Suprapubic skin (tissue), 4 donors: ENCODE data around the gene CBX4. TPM values are rescaled to one million over a fixed set of nuclear protein-coding genes. Genes with fewer than 3 reads are reported as not detected.

Experiments used
- DNase-seq, 2 donors: peaks; one replicate each; pipeline ENCODE4 v3.0.0-alpha.2; 2019; ENCODE audit warnings: low spot score in 2 of 2
- H3K27ac ChIP-seq: fragments of 200-600 bp; sonication (generic); one replicate; pipeline ENCODE4 v1.5.1; 2019
- H3K27me3 ChIP-seq: fragments of 200-600 bp; sonication (generic); one replicate; pipeline ENCODE4 v1.5.1; 2019
- H3K36me3 ChIP-seq: fragments of 200-600 bp; sonication (generic); one replicate; pipeline ENCODE4 v1.5.1; 2019
- H3K4me1 ChIP-seq: fragments of 200-600 bp; sonication (generic); one replicate; pipeline ENCODE4 v1.5.1; 2019
- H3K4me3 ChIP-seq: fragments of 200-600 bp; sonication (generic); one replicate; pipeline ENCODE4 v1.5.1; 2019; ENCODE audit warnings: mild to moderate bottlenecking
- H3K9me3 ChIP-seq: fragments of 200-600 bp; sonication (generic); one replicate; pipeline ENCODE4 v1.5.1; 2019
- EP300 ChIP-seq: sonication (generic); formaldehyde crosslinking; IDR thresholded peaks from one replicate; pipeline ENCODE4 v1.6.1; 2017; ENCODE audit warnings: antibody characterized with exemption
- POLR2A ChIP-seq, 2 donors: fragments of 450-650 bp; IDR thresholded peaks; one replicate each; pipeline ENCODE4 v1.6.1; 2017; ENCODE audit warnings: antibody characterized with exemption in 2 of 2, mild to moderate bottlenecking in 2 of 2, moderate library complexity in 2 of 2
- POLR2AphosphoS5 ChIP-seq, 3 donors: sonication (generic); formaldehyde crosslinking; IDR thresholded peaks; one replicate each; pipeline ENCODE4 v1.6.1; 2017; ENCODE audit warnings: antibody characterized with exemption in 3 of 3
- WGBS: methylation state at CpG from one replicate; pipeline ENCODE4 v1.1.5; 2018; 5-methylcytosine and 5-hydroxymethylcytosine counted together
- total RNA-seq, 4 donors: library from RNA; depleted of rRNA; stranded (reverse); fragments of >200 nt; gene quantifications; one replicate each; pipeline ENCODE4 v1.1.0, GENCODE V29; 2016
- TF ChIP-seq, protein P1 (sequence below), 2 donors: fragments of 200-600 bp in 1 of 2; fragments of 450-650 bp in 1 of 2; sonication (generic) in 1 of 2; IDR thresholded peaks; one replicate each; pipeline ENCODE4 v1.5.1; 2016 to 2019; ENCODE audit warnings: antibody characterized with exemption in 2 of 2, mild to moderate bottlenecking in 1 of 2, moderate library complexity in 1 of 2

Gene CBX4
- total RNA-seq, 4 donors from 2014 or later = 33.0 to 47.7 (median 38.0) TPM

DNA sequence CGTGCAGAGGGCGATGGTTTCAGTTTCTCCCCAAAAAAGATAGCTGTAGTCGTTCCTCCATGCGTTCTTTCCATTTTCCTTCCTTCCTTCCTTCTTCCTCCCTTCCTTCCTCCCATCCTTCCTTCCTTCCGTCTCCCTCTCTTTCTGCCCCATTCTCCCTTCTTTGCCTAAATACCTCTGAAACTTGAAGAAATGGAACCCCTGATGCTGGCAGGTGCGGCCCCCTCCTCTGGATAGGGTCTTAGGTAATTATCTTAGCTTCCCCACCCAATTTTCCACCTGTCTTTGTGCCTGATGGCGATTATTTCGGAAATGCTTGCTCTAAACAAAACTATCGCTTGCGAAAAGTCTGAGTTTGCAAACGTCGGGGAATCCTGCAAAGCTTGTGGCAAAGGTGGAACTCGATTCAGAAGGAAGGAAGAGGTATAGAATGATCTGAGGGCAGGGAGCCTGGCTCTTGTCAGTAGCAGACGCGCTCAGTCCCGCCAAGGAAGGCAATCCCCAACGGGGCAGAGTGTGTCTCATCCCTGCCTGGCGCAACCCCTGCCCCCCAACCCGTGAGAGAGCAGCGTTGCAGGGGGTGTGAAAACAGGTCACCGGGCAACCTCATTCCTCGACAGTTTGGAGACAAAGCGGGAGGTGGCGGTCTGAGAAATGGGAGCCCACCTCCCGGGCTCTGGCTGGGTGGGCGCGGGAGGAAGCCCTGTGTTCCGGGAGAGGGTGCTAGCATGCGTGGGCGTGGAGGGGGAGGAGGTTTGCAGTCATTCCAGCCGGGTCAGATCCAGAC is 39.5 kb downstream of the CBX4 start:
- no peak overlapping the region for H3K4me3 ChIP-seq
- H3K36me3 ChIP-seq = peaks cover 6% of the 10 kb centered on the region
- no peaks in the 10 kb centered on the region for H3K9me3 ChIP-seq
- TF ChIP-seq, protein P1, sequence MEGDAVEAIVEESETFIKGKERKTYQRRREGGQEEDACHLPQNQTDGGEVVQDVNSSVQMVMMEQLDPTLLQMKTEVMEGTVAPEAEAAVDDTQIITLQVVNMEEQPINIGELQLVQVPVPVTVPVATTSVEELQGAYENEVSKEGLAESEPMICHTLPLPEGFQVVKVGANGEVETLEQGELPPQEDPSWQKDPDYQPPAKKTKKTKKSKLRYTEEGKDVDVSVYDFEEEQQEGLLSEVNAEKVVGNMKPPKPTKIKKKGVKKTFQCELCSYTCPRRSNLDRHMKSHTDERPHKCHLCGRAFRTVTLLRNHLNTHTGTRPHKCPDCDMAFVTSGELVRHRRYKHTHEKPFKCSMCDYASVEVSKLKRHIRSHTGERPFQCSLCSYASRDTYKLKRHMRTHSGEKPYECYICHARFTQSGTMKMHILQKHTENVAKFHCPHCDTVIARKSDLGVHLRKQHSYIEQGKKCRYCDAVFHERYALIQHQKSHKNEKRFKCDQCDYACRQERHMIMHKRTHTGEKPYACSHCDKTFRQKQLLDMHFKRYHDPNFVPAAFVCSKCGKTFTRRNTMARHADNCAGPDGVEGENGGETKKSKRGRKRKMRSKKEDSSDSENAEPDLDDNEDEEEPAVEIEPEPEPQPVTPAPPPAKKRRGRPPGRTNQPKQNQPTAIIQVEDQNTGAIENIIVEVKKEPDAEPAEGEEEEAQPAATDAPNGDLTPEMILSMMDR (IDR thresholded peaks at IDR 0.05) = no peak
- no peak for TF ChIP-seq POLR2AphosphoS5 (IDR thresholded peaks at IDR 0.05)
- no peak for TF ChIP-seq POLR2A (IDR thresholded peaks at IDR 0.05)
- no peak for TF ChIP-seq EP300
- peaks cover 73% of the 10 kb centered on the region for H3K27me3 ChIP-seq
- DNase-seq = no peak
- no peak overlapping the region for H3K27ac ChIP-seq
- 6% methylated on average over 29 of the region's 31 CpGs for WGBS
- peaks cover 78% of the 10 kb centered on the region for H3K4me1 ChIP-seq

DNA sequence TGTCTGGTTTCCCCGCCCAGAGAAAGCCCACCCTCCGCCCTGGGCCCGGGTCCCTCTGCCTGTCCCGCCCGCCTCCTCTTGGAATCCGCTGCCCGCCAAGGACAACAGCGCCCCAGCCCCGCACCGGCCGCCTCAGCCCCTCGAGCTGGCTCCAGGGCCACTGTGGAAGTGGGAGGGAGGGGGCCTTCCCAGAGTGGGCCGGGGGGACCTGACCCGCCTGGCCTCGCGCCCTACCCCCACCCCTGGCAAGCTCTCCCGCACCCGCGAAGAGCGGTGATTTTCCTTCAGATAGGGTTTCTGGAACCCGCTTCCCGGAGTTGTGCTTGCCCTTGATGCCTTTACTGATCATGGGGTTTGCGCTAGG is 40.1 kb downstream of the CBX4 start:
- Histone ChIP-seq H3K27me3 (peaks cover 68% of the 10 kb centered on the region), H3K4me3 (peak overlapping the region; percentile 78), H3K4me1 (peaks cover 73% of the 10 kb centered on the region), H3K9me3 (no peaks in the 10 kb centered on the region), H3K27ac (no peak overlapping the region), H3K36me3 (peaks cover 6% of the 10 kb centered on the region)
- WGBS = 4% methylated on average over 10 of the region's 23 CpGs
- DNase-seq = no peak
- TF ChIP-seq EP300 (no peak), POLR2AphosphoS5 (IDR thresholded peaks at IDR 0.05) (no peak), POLR2A (IDR thresholded peaks at IDR 0.05) (no peak)
- TF ChIP-seq, protein P1 (IDR thresholded peaks at IDR 0.05) = no peak

DNA sequence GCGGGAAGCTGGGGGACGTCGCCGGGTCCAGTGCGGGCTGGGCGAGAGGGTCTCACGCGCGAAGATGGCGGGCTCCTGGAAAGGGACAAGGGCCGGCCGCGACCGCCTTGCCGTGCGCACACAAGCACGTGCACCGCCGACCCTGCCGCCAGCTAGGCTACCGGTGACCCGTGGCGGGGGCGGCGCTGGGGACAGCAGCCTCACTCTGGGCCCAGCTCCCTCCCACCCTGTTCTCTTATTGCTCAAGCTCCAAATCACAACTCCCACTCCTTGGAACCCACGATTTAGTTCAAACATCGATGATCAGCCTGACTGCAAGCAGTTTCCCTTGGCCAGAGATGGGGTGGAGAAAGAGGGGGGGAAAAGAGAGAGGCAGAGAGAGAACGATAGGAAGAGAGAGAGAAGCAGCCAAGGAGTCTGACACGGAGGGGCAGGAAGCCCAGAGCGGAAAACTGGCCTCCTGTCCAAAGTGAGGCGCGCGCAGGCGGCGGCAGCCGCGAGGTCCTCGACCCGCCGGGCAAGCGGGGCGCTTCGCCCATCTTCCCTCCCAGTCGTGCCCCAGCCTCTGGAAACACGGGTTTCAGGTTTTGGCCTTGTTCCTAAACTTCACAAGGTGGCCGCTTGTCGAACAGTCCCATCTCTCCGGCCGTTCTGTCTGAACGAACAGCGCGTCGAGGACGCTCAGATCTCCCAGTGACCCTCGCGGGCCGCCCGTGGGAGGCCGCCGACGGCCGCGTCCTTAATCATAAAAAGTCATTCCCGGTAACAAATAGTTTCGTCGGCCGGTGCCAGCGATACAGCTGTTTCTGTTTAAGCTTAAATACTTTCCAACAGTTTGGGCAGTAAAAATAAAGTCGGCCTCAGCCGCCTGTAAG is 40.7 kb downstream of the CBX4 start:
- Histone ChIP-seq H3K36me3 (peaks cover 6% of the 10 kb centered on the region), H3K4me1 (peaks cover 67% of the 10 kb centered on the region), H3K27me3 (peaks cover 61% of the 10 kb centered on the region), H3K9me3 (no peaks in the 10 kb centered on the region), H3K4me3 (peak overlapping the region; percentile 78), H3K27ac (no peak overlapping the region)
- no peak for DNase-seq
- TF ChIP-seq EP300 (no peak), POLR2AphosphoS5 (IDR thresholded peaks at IDR 0.05) (no peak), POLR2A (IDR thresholded peaks at IDR 0.05) (no peak)
- TF ChIP-seq, protein P1 (IDR thresholded peaks at IDR 0.05) = no peak
- 2% methylated on average over 56 of the region's 70 CpGs for WGBS

DNA sequence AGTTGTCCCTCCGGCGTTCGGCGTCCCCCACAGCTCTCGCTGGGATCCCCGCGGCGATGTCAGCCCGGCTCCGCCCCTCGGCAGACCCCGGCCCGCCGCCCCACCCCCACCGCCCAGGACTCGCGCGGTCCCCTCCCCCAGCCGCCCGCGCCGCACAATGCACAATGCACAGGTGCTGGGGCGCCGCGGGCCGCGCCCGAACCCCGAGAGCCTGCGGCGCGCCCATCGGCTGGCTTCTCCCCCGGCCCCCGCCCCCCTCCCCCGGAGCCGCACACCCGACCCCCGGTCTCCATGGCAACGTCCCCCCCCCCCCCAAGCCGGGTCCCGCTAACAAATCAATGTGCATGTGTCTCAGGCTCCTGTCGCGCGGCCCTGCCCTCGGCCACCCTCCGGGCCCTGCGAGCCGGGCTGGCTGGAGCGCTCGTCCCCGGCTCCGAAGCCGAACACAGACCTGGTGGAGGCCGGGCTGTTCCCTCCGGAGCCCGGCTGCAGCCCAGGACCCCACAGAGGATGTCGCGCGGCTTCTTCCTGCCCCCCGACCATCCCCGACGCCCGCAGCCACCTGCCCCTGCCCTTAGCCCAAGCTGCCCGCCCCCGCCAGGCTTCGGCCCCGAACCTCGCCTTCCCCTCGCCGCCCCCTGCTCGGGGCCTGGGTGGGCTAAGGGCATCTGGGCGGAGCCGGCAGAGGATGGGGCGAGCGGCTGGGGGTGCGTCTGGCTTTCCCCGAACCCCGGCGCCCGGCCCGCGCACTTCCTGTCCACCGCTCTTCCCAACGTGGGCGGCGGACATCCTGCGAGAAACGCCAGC is 41.5 kb downstream of the CBX4 start:
- Histone ChIP-seq H3K4me3 (peak overlapping the region; percentile 78), H3K27ac (peak overlapping the region; percentile 76), H3K9me3 (no peaks in the 10 kb centered on the region), H3K36me3 (peaks cover 6% of the 10 kb centered on the region), H3K27me3 (peaks cover 60% of the 10 kb centered on the region), H3K4me1 (peaks cover 66% of the 10 kb centered on the region)
- 0% methylated on average over 8 of the region's 89 CpGs for WGBS
- DNase-seq = no peak
- TF ChIP-seq POLR2A (IDR thresholded peaks at IDR 0.05) (no peak), POLR2AphosphoS5 (IDR thresholded peaks at IDR 0.05) (no peak), EP300 (no peak)
- TF ChIP-seq, protein P1 (IDR thresholded peaks at IDR 0.05) = no peak
